Kidney epithelial cell (primary cell): ENCODE measurements around the gene PIKFYVE. TPM values are rescaled to one million over a fixed set of nuclear protein-coding genes. Genes with fewer than 3 reads are reported as not detected.

Source experiments
- DNase-seq: peaks from one replicate; pipeline ENCODE4 v3.0.0-alpha.2; 2010; ENCODE audit warnings: low read depth
- H3K27me3 ChIP-seq: 2 replicates; pipeline ENCODE4 v1.6.0; 2011; ENCODE audit warnings: low read length; ENCODE audit not compliant: control insufficient read depth, insufficient read depth
- H3K36me3 ChIP-seq: 2 replicates; pipeline ENCODE4 v1.5.1; 2011; ENCODE audit warnings: low read length; ENCODE audit not compliant: control insufficient read depth, insufficient read depth
- H3K4me3 ChIP-seq: 2 replicates; pipeline ENCODE4 v1.5.1; 2011; ENCODE audit warnings: low read depth, mild to moderate bottlenecking, control low read depth, low read length
- total RNA-seq: library from RNA; depleted of rRNA; stranded (reverse); fragments of >200 nt; gene quantifications from 2 replicates; pipeline ENCODE4 v1.2.3, GENCODE V29; 2015
- TF ChIP-seq, protein P1 (sequence below): IDR thresholded peaks from 2 replicates; pipeline ENCODE4 v1.5.1; 2011; ENCODE audit warnings: mild to moderate bottlenecking, moderate library complexity, low read length, control low read depth, inconsistent platforms; ENCODE audit not compliant: insufficient read depth, poor library complexity, severe bottlenecking

The PIKFYVE gene
- total RNA-seq, 1 donor from 2014 or later = 29.1 TPM

DNA sequence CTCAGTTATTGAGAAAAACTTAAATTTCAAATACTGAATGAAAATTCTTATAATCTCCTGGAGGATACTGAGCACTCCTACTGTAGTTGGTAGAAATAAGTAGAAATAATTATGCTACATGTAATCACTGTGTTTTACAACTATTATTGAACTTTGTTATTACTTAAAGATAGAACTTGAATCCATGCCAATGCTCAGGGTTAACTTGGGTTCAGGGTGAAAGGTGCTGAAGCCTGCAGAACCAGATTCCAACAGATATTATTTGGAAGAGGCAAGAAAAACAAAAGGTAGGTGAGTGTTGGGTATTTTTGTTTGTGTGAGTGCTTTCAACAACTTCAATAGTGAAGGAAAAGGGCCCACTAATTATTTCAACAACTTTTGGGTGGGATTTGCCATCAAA lies 21.6 kb upstream of the PIKFYVE start:
- H3K36me3 ChIP-seq = peaks cover 5% of the 10 kb centered on the region
- no peak overlapping the region for H3K4me3 ChIP-seq
- TF ChIP-seq, protein P1, sequence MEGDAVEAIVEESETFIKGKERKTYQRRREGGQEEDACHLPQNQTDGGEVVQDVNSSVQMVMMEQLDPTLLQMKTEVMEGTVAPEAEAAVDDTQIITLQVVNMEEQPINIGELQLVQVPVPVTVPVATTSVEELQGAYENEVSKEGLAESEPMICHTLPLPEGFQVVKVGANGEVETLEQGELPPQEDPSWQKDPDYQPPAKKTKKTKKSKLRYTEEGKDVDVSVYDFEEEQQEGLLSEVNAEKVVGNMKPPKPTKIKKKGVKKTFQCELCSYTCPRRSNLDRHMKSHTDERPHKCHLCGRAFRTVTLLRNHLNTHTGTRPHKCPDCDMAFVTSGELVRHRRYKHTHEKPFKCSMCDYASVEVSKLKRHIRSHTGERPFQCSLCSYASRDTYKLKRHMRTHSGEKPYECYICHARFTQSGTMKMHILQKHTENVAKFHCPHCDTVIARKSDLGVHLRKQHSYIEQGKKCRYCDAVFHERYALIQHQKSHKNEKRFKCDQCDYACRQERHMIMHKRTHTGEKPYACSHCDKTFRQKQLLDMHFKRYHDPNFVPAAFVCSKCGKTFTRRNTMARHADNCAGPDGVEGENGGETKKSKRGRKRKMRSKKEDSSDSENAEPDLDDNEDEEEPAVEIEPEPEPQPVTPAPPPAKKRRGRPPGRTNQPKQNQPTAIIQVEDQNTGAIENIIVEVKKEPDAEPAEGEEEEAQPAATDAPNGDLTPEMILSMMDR = no peak
- no peak for DNase-seq
- no peaks in the 10 kb centered on the region for H3K27me3 ChIP-seq

DNA sequence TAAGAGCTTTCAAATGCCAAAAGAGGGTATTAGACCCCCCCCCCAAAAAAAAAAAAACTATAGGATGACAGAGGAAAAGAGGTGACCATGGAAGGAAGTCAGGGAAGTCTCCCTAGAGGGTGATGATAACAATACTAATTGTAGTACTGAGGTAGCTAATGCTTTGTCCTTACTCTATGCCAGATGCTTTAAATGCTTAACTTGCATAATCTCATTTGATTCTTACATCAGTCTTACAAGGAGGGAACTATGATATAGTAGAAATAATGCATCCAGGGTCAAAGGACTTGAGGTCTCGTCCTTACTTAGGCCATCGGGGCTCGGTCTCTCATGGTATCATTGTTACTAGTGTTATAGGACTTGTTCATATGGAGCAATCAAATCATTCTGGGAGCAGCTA lies 20.3 kb upstream of the PIKFYVE start:
- TF ChIP-seq, protein P1 = no peak
- DNase-seq = no peak
- Histone ChIP-seq H3K36me3 (peaks cover 4% of the 10 kb centered on the region), H3K4me3 (no peak overlapping the region), H3K27me3 (no peaks in the 10 kb centered on the region)

DNA sequence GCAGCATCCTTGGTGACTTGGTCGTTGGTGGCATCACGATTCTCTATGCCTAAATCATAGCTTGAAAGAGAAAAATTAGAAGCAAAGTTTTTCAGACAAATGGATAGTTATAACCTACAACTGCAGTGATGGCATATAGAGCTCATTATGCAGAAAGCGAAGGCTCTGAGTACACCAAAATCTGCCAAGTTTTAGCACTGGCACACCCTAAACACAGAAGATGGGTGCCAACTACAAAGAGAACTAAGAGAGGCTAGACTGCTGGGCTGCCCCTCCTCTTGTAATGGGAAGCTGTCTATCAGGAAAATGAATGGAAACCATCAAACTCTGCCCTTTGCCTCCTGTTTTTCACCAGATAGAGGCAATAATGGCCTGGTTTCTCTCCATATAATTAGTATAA lies 17.5 kb upstream of the PIKFYVE start:
- DNase-seq = no peak
- Histone ChIP-seq H3K36me3 (peaks cover 4% of the 10 kb centered on the region), H3K4me3 (no peak overlapping the region), H3K27me3 (no peaks in the 10 kb centered on the region)
- TF ChIP-seq, protein P1 = no peak

DNA sequence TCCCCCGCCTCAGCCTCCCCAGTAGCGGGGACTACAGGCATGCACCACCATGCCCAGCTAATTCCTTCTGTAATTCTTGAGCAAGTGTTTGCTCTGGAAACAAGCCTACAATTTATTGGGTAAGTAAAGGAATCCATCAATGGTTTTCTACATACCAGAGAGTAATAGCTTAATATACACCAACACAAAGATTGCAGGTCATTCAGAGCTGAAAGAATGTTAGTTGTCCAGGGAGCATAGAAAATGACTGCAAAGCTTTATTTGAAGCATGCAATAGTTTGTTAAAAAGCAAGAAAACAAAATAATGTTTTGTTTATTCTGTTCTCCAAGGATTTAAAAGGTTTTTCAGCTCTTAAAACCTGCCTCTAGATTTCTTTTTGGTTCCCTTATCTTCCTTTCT lies 16.8 kb upstream of the PIKFYVE start:
- DNase-seq = no peak
- H3K4me3 ChIP-seq = no peak overlapping the region
- no peaks in the 10 kb centered on the region for H3K27me3 ChIP-seq
- TF ChIP-seq, protein P1 = no peak
- H3K36me3 ChIP-seq = peaks cover 4% of the 10 kb centered on the region

DNA sequence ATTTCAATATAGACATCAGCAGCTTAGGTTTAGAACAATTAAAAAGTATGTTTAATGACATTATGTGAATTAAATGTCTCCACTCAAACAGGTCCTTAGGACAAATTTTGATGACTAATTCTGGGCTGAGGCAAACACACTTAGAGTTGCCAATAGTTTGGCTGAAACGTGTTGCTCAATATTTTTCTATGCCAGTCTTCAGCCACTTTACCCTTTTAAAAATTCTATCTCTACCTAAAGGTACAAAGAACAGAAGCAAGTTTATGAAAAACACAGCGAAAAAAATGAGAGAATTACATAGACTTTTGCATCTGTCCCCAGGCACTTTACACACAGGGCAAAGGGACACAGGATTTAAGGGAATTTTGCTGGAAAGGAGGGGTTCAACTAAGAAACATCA lies 15.7 kb upstream of the PIKFYVE start:
- peaks cover 4% of the 10 kb centered on the region for H3K36me3 ChIP-seq
- no peaks in the 10 kb centered on the region for H3K27me3 ChIP-seq
- H3K4me3 ChIP-seq = no peak overlapping the region
- no peak for DNase-seq
- TF ChIP-seq, protein P1 = no peak

DNA sequence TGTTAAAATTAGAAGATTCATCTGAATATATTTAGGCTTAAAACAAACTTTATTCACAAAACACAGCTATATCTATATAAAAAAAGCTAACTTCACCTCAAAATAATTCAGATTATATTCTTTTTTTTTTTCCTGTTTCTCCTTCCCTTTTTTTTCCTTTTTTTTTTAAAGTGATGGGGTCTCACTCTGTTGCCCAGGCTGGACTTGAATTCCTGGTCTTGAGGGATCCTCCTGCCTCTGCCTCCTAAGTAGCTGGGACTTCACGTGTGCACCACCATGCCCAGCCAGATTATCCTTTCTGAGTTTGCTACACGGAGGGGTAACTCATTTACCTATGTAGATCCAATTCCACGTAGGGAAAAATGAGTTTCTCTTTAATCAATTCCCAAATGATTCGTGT lies 15.0 kb upstream of the PIKFYVE start:
- no peak for DNase-seq
- H3K4me3 ChIP-seq = no peak overlapping the region
- H3K36me3 ChIP-seq = peaks cover 2% of the 10 kb centered on the region
- TF ChIP-seq, protein P1 = no peak
- no peaks in the 10 kb centered on the region for H3K27me3 ChIP-seq
